K562 (cell line): Measurements from ENCODE around the gene SYCE1. TPM values are rescaled to one million over a fixed set of nuclear protein-coding genes. Genes with fewer than 3 reads are reported as not detected.

Experiments
- BCLAF1 ChIP-seq, 2 experiments: fragments of 450-650 bp in 1 of 2; IDR thresholded peaks; 2 replicates each; pipeline ENCODE4 v1.6.1; 2011 to 2017; ENCODE audit warnings: low read depth in 2 of 2, antibody characterized with exemption in 1 of 2, borderline replicate concordance in 1 of 2, low read length in 1 of 2, mild to moderate bottlenecking in 1 of 2, mixed read lengths in 1 of 2; ENCODE audit not compliant: control insufficient read depth in 1 of 2
- polyA plus RNA-seq, 8 experiments: library from polyadenylated mRNA; depleted of rRNA in 4 of 8; stranded (reverse) in 5 of 8; unstranded in 3 of 8; fragments of >200 nt; fragmentation: Nextera tagmentation in 2 of 8; fragmentation: Illumina TruSeq in 1 of 8; extraction: Ambion mirVana in 2 of 8; extraction: Trizol in 1 of 8; gene quantifications; 2 replicates each; pipeline versions ENCODE4 v1.2.1 to v1.2.3, GENCODE V29; 2011 to 2014; ENCODE audit warnings: inconsistent platforms in 1 of 8, missing spikeins in 1 of 8
- total RNA-seq, 7 experiments: library from RNA; depleted of rRNA in 6 of 7; stranded (reverse); fragments of >200 nt in 6 of 7; fragmentation: Illumina TruSeq in 2 of 7; extraction: Trizol in 2 of 7; gene quantifications; 2 replicates each; pipeline versions ENCODE4 v1.2.1 to v1.2.3, GENCODE V29; 2011 to 2021; ENCODE audit warnings: low replicate concordance in 1 of 7

The SYCE1 gene
- total and polyA plus RNA-seq, 9 of the 15 experiments (the other 6 are each of a cell fraction or from before 2014, with no cell fraction given) = not detected

DNA sequence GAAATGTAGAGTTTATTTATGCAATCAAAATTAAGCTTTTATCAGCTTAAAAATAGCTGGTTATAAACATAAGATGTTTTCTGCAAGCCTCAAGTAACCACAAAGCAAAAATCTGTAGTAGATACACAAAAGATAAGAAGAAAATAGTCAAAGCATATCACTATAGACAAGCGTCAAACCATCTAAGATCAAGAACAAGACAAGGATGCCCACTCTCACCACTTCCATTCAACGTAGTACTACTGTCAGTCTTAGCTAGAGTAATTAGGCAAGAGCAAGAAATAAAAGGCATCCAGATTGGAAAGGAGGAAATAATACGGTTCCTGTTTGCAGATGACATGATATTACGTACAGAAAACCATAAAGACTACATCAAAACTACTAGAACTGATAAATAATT is 55.7 kb downstream of the SYCE1 start (continued):
- TF ChIP-seq BCLAF1 (IDR thresholded peaks at IDR 0.05; ENCODE audit: borderline replicate concordance in 1 of 2, control insufficient read depth in 1 of 2, low read depth in 2 of 2, low read length in 1 of 2) = no peak

Other genes with a start within 250 kb of the SYCE1 start
Only the 7 nearest of the 10 such genes appear.
- gene ECHS1, start 192.2 kb downstream of the SYCE1 start, total RNA-seq (2014; rRNA removed) = 69.5 and 74.3 TPM in 2 replicates
- 43.1 and 46.5 TPM in 2 replicates for gene ECHS1, start 192.2 kb downstream of the SYCE1 start, total RNA-seq (2014; rRNA removed; fragmentation: Illumina TruSeq; extraction: Trizol)
- gene ECHS1, start 192.2 kb downstream of the SYCE1 start, total RNA-seq (2015; rRNA removed; fragmentation: Illumina TruSeq; extraction: Trizol) = 48.4 and 49.3 TPM in 2 replicates
- gene ECHS1, start 192.2 kb downstream of the SYCE1 start, total RNA-seq (2021) = 85.3 and 89.5 TPM in 2 replicates
- gene ECHS1, start 192.2 kb downstream of the SYCE1 start, polyA plus RNA-seq (2011; rRNA removed) = 16.6 and 23.5 TPM in 2 replicates
- gene ECHS1, start 192.2 kb downstream of the SYCE1 start, polyA plus RNA-seq (2014; fragmentation: Illumina TruSeq; extraction: Trizol) = 67.1 and 68.1 TPM in 2 replicates
- gene ECHS1, start 192.2 kb downstream of the SYCE1 start, polyA plus RNA-seq (2014; fragmentation: Nextera tagmentation; extraction: Ambion mirVana) = 100 to 1,000 TPM in 1 of 2 experiments, 10 to 100 TPM in 1; 98.8 to 100 TPM
- gene ECHS1, start 192.2 kb downstream of the SYCE1 start, polyA plus RNA-seq (2014; rRNA removed) = 37.4 and 38.0 TPM in 2 replicates
- 4.9 and 8.7 TPM in 2 replicates for gene PAOX, start 186.3 kb downstream of the SYCE1 start, total RNA-seq (2014; rRNA removed)
- 1.1 and 1.6 TPM in 2 replicates for gene PAOX, start 186.3 kb downstream of the SYCE1 start, total RNA-seq (2014; rRNA removed; fragmentation: Illumina TruSeq; extraction: Trizol)
- 2.6 and 2.8 TPM in 2 replicates for gene PAOX, start 186.3 kb downstream of the SYCE1 start, total RNA-seq (2015; rRNA removed; fragmentation: Illumina TruSeq; extraction: Trizol)
- 6.0 and 6.4 TPM in 2 replicates for gene PAOX, start 186.3 kb downstream of the SYCE1 start, total RNA-seq (2021)
- 4.2 and 4.3 TPM in 2 replicates for gene PAOX, start 186.3 kb downstream of the SYCE1 start, polyA plus RNA-seq (2011; rRNA removed)
- 1.4 and 2.0 TPM in 2 replicates for gene PAOX, start 186.3 kb downstream of the SYCE1 start, polyA plus RNA-seq (2014; fragmentation: Illumina TruSeq; extraction: Trizol)
- gene PAOX, start 186.3 kb downstream of the SYCE1 start, polyA plus RNA-seq (2014; fragmentation: Nextera tagmentation; extraction: Ambion mirVana) = 1 to 10 TPM in 1 of 2 experiments, under 1 TPM in 1; 0.80 to 1.7 TPM
- gene PAOX, start 186.3 kb downstream of the SYCE1 start, polyA plus RNA-seq (2014; rRNA removed) = 5.1 and 5.4 TPM in 2 replicates
- 11.6 and 16.9 TPM in 2 replicates for gene MTG1, start 171.4 kb downstream of the SYCE1 start, total RNA-seq (2014; rRNA removed)
- 10.1 and 13.8 TPM in 2 replicates for gene MTG1, start 171.4 kb downstream of the SYCE1 start, total RNA-seq (2014; rRNA removed; fragmentation: Illumina TruSeq; extraction: Trizol)
- gene MTG1, start 171.4 kb downstream of the SYCE1 start, total RNA-seq (2015; rRNA removed; fragmentation: Illumina TruSeq; extraction: Trizol) = 13.8 and 15.4 TPM in 2 replicates
- 18.1 and 18.2 TPM in 2 replicates for gene MTG1, start 171.4 kb downstream of the SYCE1 start, total RNA-seq (2021)
- gene MTG1, start 171.4 kb downstream of the SYCE1 start, polyA plus RNA-seq (2011; rRNA removed) = 24.1 and 27.1 TPM in 2 replicates
- 19.5 and 22.1 TPM in 2 replicates for gene MTG1, start 171.4 kb downstream of the SYCE1 start, polyA plus RNA-seq (2014; fragmentation: Illumina TruSeq; extraction: Trizol)
- gene MTG1, start 171.4 kb downstream of the SYCE1 start, polyA plus RNA-seq (2014; fragmentation: Nextera tagmentation; extraction: Ambion mirVana) = 1 to 10 TPM; 2.8 to 3.0 TPM
- gene MTG1, start 171.4 kb downstream of the SYCE1 start, polyA plus RNA-seq (2014; rRNA removed) = 23.0 and 28.2 TPM in 2 replicates
- gene SPRN, start 141.0 kb downstream of the SYCE1 start, total RNA-seq (2014; rRNA removed) = not detected in 2 replicates
- not detected in 2 replicates for gene SPRN, start 141.0 kb downstream of the SYCE1 start, total RNA-seq (2014; rRNA removed; fragmentation: Illumina TruSeq; extraction: Trizol)
- not detected in 2 replicates for gene SPRN, start 141.0 kb downstream of the SYCE1 start, total RNA-seq (2015; rRNA removed; fragmentation: Illumina TruSeq; extraction: Trizol)
- gene SPRN, start 141.0 kb downstream of the SYCE1 start, total RNA-seq (2021) = not detected in 2 replicates
- gene SPRN, start 141.0 kb downstream of the SYCE1 start, polyA plus RNA-seq (2011; rRNA removed) = not detected in 2 replicates
- not detected in 2 replicates for gene SPRN, start 141.0 kb downstream of the SYCE1 start, polyA plus RNA-seq (2014; fragmentation: Illumina TruSeq; extraction: Trizol)
- gene SPRN, start 141.0 kb downstream of the SYCE1 start, polyA plus RNA-seq (2014; fragmentation: Nextera tagmentation; extraction: Ambion mirVana) = under 1 TPM in 1 of 2 experiments, not detected in 1; 0.04 TPM
- not detected in 2 replicates for gene SPRN, start 141.0 kb downstream of the SYCE1 start, polyA plus RNA-seq (2014; rRNA removed)
- 2.8 and 3.2 TPM in 2 replicates for gene SCART1, start 111.6 kb downstream of the SYCE1 start, total RNA-seq (2014; rRNA removed)
- 2.6 and 2.7 TPM in 2 replicates for gene SCART1, start 111.6 kb downstream of the SYCE1 start, total RNA-seq (2014; rRNA removed; fragmentation: Illumina TruSeq; extraction: Trizol)
- 4.5 and 4.9 TPM in 2 replicates for gene SCART1, start 111.6 kb downstream of the SYCE1 start, total RNA-seq (2015; rRNA removed; fragmentation: Illumina TruSeq; extraction: Trizol)
- gene SCART1, start 111.6 kb downstream of the SYCE1 start, total RNA-seq (2021) = 4.4 and 5.5 TPM in 2 replicates
- 4.5 and 14.0 TPM in 2 replicates for gene SCART1, start 111.6 kb downstream of the SYCE1 start, polyA plus RNA-seq (2011; rRNA removed)
- gene SCART1, start 111.6 kb downstream of the SYCE1 start, polyA plus RNA-seq (2014; fragmentation: Illumina TruSeq; extraction: Trizol) = 4.7 and 6.5 TPM in 2 replicates
- under 1 TPM; 0.18 to 0.29 TPM for gene SCART1, start 111.6 kb downstream of the SYCE1 start, polyA plus RNA-seq (2014; fragmentation: Nextera tagmentation; extraction: Ambion mirVana)
- gene SCART1, start 111.6 kb downstream of the SYCE1 start, polyA plus RNA-seq (2014; rRNA removed) = 4.2 and 4.9 TPM in 2 replicates
- gene CYP2E1, start 38.2 kb downstream of the SYCE1 start, total RNA-seq (2014; rRNA removed) = not detected in 2 replicates
- gene CYP2E1, start 38.2 kb downstream of the SYCE1 start, total RNA-seq (2014; rRNA removed; fragmentation: Illumina TruSeq; extraction: Trizol) = 0.18 TPM in 1 of 2 replicates, not detected in the other
- 0.23 and 0.33 TPM in 2 replicates for gene CYP2E1, start 38.2 kb downstream of the SYCE1 start, total RNA-seq (2015; rRNA removed; fragmentation: Illumina TruSeq; extraction: Trizol)
- 1.0 and 1.6 TPM in 2 replicates for gene CYP2E1, start 38.2 kb downstream of the SYCE1 start, total RNA-seq (2021)
- 0.18 and 0.83 TPM in 2 replicates for gene CYP2E1, start 38.2 kb downstream of the SYCE1 start, polyA plus RNA-seq (2011; rRNA removed)
- gene CYP2E1, start 38.2 kb downstream of the SYCE1 start, polyA plus RNA-seq (2014; fragmentation: Illumina TruSeq; extraction: Trizol) = 0.19 TPM in 2 replicates
- under 1 TPM in 1 of 2 experiments, not detected in 1; 0.07 TPM for gene CYP2E1, start 38.2 kb downstream of the SYCE1 start, polyA plus RNA-seq (2014; fragmentation: Nextera tagmentation; extraction: Ambion mirVana)
- 0.45 TPM in 1 of 2 replicates, not detected in the other for gene CYP2E1, start 38.2 kb downstream of the SYCE1 start, polyA plus RNA-seq (2014; rRNA removed)
- gene FRG2B, start 61.2 kb upstream of the SYCE1 start, total RNA-seq (2014; rRNA removed) = not detected in 2 replicates
- not detected in 2 replicates for gene FRG2B, start 61.2 kb upstream of the SYCE1 start, total RNA-seq (2014; rRNA removed; fragmentation: Illumina TruSeq; extraction: Trizol)
- gene FRG2B, start 61.2 kb upstream of the SYCE1 start, total RNA-seq (2015; rRNA removed; fragmentation: Illumina TruSeq; extraction: Trizol) = not detected in 2 replicates
- gene FRG2B, start 61.2 kb upstream of the SYCE1 start, total RNA-seq (2021) = not detected in 2 replicates
- gene FRG2B, start 61.2 kb upstream of the SYCE1 start, polyA plus RNA-seq (2011; rRNA removed) = not detected in 2 replicates
- gene FRG2B, start 61.2 kb upstream of the SYCE1 start, polyA plus RNA-seq (2014; fragmentation: Illumina TruSeq; extraction: Trizol) = not detected in 2 replicates
- gene FRG2B, start 61.2 kb upstream of the SYCE1 start, polyA plus RNA-seq (2014; fragmentation: Nextera tagmentation; extraction: Ambion mirVana) = not detected
- not detected in 2 replicates for gene FRG2B, start 61.2 kb upstream of the SYCE1 start, polyA plus RNA-seq (2014; rRNA removed)